Midbrain (tissue), 1 donor: ENCODE measurements around the gene MAFG.
"Not testable (repeated sequence)": the region's sequence is repeated elsewhere in the genome, so short reads cannot be mapped to it uniquely, and the experiment has no call there.

Source experiments
- DNase-seq: peaks from one replicate; lab custom pipeline; 2025; lab: John Stamatoyannopoulos, UW

The MAFG gene

DNA sequence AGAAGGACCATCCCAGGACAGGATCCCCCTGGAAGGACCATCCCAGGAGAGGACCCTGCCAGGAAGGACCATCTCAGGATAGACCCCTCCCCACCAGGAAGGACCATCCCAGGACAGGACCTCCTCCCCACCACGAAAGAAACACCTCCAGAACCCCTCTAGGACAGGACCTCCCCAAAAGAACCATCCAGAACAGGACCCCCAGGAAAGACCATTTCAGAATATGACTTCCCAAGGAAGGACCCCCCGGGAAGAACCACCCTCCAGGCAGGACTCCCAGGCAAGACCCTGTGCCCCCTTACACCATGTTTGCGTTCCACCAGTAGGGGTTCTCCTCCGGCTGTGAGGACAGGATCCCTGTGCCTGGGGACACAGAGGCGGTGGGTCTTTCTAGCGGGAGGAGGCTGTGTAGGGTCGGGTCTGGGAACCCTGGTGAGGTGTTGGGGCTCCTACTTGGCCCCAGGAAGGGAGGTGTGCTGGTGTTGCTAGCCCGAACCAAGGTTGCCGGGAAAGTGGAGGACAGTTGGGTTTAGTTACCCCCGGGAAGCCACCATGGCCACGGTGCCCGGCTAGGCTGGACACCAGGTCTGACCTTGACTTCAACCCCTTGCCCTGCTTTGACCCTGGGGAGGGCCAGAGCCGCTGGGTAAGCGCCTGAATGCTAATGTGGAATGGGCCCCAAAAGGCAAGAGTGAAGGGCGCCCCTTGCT is 31.3 kb upstream of the MAFG start:
- DNase-seq = no peak

DNA sequence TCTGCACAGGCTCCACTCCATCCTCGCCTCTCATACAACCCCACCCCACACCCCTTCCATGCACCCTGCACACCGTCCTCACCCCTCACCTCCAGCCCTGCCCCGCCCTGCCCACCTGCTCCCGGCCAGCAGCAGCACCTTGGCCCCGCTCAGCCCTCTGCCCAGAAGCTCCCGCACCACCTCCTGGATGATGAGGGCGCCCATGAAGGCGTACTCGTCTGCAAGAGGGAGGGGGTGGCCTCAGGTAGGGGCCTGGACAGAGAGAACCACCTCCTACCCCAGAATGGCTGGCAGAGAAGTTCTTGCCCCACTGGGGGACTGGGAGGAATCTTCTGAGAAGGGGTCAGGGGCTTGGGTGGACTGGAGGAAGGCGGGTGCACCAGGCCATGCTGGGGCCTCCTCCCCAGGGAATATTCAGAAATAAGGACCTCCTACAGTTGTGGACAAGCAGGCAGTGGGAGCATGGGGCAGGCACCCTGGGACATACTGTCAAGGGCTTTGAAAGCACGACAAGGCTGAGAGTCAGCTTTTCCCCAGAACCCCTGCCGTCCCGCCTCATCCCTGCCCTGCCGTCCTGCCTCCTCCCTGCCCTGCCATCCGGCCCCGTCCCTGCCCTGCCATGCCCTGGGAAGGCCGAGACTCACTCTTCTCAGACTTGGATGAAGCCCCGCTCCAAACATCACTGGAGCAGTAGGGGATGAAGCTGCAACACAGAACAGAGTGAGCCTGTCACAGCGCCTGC is 30.3 kb upstream of the MAFG start:
- no peak for DNase-seq

DNA sequence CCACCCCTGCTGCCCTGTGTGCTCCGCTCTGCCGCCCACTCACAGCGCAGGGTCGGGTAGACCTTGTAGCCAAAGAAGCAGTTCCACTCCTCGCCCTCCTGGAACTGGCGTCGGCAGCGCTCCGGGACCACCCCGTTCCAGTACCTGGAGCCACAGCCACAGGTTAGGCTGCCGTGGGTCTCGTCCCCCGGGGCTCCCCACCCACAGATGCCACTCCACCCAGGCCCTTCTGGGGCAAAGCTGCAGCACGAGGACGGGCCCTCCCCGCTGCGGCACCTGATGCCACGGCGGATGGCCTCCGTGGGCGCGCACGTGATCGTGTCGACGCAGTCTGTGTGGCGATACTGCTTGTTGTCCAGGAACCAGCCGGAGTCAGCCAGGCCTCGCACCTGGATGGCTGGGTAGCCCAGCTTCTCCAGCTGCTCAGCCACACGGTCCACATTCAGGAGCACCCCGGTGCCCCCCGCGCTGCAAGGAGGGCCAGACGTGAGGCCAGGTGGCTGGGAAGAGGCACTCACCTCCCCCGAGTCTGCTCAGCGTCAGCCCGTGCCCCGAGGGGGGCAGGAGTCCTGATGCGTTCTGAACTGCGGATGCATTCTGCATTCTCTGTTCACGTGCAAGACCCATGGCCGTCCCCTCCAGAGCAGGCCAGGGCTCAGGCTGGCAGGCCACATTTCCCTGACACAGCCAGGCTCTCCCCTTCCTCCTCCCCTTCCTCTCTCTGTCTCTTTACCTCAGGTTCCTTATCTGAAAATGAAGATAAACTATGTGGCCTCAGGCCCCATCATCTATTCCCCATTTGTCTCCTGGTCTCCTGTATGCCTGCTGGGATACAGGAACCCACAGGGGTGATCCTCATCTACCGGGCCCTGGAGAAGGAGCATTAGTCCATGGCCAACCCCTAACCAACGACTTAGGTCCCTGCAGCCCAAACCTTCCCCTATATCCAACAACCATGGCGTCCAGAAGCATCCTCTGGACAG is 29.4 kb upstream of the MAFG start:
- DNase-seq = no peak

DNA sequence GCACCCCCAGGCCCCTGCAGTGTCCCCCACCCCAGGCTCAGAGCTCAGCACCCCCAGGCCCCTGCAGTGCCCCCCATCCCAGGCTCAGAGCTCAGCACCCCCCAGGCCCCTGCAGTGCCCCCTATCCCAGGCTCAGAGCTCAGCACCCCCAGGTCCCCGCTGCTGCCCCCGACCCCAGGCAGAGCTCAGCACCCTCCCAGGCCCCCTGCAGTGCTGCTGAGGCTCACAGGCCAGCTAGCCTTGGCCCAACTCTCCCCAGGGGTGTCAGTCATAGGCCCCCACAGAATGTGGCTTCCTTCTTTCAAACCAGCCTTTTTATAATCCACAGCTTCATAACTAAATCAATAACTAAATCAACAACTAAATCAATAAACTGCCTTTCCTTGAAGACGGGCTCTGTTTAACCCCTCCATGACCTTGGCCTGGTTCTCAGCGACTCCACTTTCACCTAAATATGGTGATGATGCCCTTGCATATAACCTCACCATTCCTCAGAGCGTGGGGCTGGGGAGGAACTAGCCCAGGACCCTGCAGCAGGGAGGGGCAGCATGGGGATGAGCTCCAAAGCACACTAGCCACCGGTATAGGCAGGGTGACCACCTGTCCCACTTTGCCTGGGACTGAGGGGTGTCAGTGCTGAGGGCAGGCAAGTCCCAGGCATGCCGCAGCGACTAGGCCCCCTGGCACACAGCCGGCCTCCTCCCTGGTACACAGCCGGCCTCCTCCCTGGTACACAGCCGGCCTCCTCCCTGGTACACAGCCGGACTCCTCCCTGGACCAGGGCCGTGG is 28.4 kb upstream of the MAFG start:
- no peak for DNase-seq

DNA sequence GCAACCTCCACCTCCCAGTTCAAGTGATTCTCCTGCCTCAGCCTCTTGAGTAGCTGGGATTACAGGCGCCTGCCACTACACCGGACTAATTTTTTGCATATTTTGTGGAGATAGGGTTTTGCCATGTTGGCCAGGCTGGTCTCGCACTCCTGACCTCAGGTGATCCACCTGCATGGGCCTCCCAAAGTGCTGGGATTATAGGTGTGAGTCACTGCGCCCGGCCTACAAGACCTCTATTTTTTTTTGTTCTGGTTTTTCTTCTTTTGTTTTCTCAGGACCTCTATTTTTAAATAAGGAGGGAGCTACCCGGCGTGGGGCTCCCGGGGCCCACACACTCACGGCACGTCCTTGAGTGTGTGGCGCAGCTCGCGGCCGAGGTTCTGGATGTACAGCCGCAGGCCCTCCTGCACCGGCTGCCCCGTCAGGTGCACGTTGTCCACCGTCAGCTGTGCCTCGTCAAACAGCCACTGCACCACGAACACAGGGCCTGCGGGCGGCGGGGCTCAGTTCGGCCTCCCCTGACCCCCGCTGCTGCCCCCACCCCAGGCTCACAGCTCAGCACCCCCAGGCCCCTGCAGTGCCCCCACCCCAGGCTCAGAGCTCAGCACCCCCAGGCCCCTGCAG is 27.6 kb upstream of the MAFG start:
- DNase-seq = no peak

DNA sequence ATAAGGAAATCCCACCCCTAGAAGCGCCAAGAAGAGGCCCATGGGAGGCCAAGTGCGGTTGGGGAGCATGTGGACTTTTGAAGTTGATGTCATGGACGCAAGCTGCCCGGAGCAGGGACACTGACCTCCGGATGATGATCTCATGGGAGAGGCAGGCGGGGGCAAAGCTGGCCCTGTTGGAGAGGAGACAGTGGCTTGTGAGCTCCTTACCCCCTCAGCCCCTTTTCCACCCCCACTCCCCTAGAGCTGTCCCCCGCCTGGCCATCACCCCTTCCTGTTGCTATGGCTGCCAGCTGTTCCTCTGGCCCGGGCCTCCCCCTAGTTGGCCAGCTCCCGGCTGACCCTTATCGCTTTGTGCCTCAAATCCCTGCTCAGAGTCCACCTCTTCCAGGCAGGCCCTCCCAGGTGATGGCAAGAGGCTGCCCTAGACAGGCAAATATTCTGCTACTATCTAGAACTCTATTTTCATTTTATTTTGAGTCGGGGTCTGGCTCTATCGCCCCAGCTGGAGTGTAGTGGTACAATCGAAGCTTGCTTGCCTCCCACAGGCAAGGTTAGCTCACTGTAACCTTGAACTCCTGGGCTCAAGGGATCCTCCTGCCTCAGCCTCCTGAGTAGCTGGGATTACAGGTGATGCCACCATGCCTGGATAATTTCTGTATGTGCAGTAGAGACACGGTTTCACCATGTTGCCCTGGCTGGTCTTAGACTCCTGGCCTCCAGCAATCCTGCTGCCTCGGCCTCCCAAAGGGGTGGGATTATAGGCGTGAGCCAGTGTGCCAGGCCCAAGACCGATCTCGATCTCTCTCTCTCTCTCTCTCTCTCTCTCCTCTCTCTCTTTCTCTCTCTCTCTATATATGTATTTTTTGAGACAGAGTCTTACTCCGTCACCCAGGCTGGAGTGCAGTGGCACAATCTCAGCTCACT is 26.9 kb upstream of the MAFG start:
- no peak for DNase-seq

DNA sequence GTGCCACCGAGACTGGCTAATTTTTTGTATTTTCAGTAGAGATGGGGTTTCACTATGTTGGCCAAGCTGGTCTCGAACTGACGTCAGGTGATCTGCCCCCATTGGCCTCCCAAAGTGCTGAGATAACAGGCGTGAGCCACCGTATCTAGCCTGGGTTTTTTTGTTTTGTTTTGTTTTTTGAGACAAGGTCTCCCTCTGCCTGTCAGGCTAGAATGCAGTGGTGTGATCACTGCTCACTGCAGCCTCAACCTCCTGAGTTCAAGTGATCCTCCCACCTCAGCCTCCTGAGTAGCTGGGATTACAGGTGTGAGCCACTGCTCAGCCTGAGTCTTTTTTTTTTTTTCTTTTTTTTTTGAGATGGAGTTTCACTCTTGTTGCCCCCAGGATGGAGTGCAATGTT is 25.9 kb upstream of the MAFG start:
- DNase-seq = not testable (repeated sequence)

DNA sequence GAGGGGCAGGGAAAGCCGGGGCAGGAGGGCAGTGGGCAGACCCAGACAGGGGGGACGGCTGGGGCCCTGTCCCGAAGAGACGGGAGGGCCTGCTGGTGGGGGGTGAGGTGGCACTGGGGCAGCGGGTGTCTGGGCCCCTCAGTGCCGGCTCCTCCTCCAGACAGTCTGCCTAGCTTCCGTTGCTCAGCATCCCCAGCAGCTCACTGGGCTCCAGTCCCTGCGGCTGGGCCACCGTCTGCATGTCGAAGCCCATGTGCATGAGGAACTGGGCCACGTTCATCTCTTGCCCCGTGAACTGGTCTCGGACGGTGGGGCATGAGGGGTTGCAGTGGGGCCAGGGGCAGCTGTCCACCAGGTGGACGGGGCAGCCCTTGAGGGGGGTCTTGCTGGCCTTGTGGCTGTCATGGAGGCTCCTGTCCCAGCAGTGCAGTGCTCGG is 25.3 kb upstream of the MAFG start:
- no peak for DNase-seq

DNA sequence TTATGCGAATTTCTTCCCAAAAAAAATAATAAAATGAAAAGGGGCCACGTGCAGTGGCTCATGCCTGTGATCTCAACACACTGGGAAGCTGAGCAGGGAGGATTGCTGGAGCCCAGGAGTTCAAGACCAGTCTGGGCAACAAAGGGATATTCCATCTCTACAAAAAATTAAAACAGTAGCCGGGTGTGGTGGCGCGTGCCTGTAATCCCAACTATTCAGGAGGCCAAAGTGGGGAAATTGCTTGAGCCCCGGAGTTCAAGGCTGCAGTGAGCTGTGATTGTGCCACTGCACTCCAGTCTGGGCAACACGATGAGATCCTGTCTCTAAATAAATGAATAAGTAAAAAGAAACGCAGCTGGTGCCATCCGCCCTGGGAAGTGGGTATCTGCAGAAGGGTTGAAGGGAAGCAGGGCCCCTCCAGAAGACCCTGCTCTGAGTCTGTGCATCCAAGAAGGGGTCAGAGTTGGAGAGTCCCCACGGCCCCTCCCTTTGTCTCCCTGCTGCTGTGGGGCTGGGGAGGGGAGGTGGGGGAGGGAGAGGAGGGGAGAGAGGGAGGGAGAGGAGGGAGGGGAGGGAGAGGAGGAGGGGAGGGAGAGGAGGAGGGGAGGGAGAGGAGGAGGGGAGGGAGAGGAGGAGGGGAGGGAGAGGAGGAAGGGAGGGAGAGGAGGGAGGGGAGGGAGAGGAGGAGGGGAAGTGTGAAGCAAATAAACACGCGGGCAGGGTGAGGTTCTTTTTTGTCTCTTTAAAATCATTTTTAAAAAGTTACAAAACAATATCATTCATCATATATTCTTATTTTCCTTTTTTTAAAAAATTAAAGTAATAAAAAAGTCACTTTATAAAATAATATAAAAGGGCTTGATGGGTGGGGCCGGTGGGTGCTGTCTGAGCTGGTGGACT is 24.5 kb upstream of the MAFG start:
- DNase-seq = no peak

DNA sequence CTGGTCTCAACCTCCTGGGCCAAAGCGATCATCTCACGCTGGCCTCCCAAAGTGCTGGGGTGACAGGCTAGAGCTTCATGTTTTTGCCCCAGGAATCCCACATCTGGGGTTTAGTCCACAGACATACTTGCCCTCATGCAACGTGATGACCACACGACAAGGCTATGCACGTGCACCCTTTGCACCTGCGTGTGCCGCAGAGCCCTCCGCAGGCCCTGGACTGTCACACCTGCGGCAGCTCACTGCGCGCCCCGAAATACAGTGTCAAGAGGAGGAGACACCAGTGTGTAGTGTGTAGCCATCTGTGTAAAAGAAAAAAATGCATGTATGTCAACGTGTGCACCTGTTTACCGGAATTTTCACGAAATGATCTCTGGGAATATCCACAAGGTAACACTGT is 23.0 kb upstream of the MAFG start:
- DNase-seq = no peak

DNA sequence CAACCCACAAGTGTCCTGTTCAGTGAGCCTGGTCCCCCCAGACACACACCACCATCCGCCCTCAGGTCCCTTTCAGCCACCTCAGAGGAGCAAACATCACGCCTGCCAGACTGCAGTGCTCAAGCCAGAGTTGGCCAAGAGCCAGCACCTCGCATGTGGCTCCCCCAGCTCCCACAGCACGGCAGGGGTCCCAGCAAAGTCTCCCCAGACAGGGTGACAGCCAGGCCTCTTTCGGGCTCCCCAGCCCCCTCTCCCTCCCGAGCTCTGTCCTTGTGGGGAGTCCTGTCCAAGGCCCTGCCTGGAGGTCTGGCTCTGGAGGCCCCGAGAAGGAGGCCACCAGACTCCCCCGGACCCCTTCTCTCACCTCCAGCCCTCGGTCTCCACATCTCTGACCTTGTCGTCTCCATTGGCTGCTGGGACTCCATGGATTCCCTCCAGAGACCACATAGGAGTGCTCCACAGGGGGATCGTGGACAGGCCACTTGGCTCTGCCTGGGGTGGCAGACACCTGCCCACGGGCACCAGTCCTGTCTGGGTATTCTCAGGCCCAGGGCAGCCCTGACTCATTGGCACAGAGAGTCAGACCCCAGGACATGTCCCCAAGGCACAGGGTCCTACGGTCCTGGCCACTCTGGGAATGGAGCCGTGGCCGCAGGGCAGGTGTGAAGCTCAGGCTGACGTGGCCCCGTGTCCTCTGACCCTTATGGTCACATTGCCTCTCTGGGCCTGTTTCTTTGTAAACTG is 21.3 kb upstream of the MAFG start:
- DNase-seq = no peak

DNA sequence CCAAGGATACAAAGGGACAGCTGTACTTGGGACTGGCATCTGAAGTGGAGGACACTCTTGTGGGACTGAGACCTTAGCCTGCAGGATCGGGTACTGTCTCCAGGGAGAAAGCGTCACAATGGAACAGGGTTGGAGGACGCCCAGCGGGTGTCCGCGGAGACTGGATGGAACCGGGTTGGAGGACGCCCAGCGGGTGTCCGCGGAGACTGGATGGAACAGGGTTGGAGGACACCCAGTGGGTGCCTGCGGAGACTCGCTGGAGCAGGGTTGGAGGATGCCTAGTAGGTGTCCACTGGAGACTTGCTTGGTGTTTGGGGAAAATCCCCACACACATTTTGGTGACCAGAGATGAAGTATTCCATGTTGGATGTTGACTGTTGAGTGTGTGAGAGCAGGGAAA is 19.7 kb upstream of the MAFG start, which contains the start of gene MYADML2:
Gene MYADML2 (minus strand): TSS at position 45 of the 400 bp plus-strand sequence. CDS start 5,492 bp downstream, outside the sequence.
- DNase-seq = no peak

DNA sequence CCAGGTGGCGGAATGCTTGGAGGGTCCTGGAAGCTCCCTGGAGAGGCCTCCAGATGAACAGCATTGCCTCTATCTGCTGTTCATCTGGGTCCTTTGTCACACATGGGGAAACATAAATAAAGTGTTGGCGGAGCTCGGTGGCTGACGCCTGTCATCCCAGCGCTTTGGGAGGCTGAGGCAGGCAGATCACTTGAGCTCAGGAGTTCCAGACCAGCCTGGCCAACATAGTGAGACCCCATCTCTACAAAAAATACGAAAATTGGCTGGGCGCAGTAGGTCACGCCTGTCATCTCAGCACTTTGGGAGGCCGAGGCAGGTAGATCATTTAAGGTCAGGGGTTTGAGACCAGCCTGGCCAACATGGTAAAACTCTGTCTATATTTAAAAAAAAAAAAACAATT is 17.3 kb upstream of the MAFG start:
- no peak for DNase-seq

DNA sequence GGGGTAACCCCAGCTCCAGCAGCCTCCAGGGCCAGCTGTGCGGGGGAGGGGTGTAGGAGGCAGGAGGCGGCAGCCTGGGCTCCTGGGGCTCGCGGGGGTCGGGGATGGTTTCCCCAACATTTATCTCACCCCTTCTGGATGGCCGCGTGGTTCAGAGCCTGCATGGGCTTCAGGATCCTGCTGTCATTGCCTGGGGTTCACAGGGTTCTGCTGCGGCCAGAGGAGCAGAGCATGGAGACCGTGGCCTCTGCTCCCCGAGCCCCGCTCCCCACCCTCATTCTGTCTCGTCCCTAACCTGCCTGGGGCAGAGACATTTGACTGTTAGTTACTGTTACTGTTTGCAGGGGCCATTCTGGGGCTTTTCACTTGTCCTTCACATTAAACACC is 14.6 kb upstream of the MAFG start:
- no peak for DNase-seq

DNA sequence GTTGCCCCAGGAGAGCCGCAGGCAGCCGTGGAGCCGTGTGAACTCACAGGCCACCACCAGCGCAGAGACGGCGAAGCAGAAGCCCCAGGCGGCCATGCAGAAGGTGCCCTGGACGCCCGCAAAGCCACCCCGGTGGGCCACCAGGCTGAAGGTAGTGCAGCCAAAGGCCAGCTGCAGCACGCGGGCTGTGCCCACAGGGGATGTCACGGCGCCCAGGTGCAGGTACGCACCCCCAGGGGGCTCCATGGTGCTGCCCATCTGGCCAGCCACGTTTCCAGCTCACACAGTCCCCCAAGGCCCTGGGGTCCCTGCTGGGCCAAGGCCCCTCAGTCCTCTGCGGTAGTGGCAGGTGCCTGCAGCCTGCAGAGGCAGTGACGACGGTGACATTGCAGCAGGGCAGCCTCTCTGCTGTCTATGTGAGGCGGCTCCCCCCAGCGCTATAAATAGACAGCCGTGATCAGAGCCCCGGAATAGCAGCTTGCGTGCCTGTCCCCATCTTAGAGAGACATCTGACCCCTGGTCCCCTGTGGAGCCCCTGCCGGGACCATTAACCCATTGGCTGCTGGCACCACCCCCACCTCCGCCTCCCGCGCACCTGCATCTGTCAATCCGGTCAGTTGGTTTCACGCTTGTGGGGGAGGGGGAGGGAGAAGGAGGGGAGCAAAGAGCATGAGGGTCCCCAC is 14.1 kb upstream of the MAFG start:
- DNase-seq = no peak

DNA sequence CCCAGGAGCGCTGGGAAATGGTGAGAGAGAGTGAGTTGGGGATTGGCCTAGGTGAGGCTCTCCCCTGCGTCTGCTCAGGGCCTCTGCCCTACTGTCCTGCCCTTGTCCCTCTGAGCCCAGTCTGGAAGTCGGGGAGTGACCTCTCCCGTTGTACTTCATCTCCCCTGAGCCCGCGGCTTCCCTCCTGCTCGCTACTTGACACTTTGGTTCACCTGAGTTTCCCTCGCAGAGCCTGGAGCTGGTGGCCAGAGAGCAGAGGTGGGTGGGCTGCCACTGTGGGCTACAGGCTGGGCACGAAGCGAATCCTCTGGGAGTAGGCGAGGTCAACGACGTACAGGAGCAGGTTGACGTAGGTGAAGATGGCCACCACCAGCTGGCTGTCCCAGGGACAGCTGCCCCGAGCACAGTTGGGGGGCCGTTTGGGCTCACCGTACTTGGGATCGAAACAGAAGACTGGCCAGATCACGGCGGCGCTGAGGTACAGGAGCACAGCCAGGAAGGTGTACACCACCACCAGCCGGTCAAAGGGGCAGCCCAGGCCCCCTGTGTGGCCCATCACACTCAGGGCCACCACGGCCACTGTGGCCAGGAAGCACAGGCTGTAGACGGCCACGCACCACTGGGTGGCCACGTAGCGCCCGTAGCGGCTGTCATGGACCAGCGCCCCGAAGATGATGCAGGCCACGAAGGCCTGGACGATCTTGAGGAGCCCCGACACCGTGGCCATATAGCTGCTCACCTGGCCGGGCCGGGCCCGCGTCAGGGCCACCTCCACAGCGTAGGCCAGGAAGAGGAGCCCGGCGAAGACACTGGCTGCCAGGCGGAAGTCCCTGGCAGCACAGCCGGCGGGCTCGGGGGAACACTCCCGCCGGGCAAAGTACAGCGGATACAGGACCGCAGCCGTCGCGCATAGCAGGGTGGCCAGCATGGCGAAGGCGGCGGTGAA is 13.3 kb upstream of the MAFG start:
- DNase-seq = no peak
